ENCODE data around the gene DUSP15.
"Not testable (repeated sequence)": the region's sequence is repeated elsewhere in the genome, so short reads cannot be mapped to it uniquely, and the experiment has no call there.

The DUSP15 gene

DNA sequence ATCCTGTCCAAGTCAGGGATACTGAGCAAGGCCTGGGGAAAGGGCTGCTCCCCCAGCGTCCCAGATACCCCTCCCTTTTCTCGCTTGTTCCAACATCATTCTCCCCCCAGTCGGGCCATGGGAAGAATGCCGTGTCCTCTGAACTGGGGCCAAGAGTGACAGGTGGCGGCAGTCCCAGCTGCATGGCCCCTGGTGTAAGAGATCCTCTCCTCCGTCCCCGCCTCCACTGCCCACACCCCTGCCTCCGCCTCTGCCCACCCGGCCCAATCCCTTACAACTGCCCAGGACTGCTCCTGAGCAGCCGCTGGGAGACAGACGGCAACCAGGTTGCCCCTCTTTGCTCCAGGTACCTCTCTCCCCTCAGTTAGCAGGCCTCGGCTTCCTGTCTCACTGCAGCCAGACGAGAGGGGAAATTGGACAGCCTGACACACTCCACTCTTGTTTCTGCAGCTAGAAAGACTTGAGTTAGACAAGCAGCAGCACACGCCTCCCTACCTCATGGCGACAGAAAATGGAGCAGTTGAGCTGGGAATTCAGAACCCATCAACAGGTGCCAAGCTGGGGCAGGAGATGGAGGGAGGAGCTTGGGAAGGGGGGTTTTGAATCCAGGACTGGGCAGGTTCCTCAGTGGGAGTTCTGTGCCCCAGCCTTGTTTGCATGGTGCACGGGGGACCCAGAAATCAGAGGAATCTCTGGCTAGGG lies 51.1 kb downstream of the DUSP15 start, which contains the start of gene MYLK2:
TSS of gene MYLK2 (plus strand) at position 274 of the 702 bp plus-strand sequence. CDS start at position 499, 225 bp downstream.
- DNase-seq: peak; percentile 61

GRCh38 chr20:31818376-31818908 lies 51.9 kb downstream of the DUSP15 start:
- no peak for DNase-seq

- no peak for DNase-seq
Measured at GRCh38 chr20:31817461-31817860, 52.9 kb downstream of the DUSP15 start.

DNA sequence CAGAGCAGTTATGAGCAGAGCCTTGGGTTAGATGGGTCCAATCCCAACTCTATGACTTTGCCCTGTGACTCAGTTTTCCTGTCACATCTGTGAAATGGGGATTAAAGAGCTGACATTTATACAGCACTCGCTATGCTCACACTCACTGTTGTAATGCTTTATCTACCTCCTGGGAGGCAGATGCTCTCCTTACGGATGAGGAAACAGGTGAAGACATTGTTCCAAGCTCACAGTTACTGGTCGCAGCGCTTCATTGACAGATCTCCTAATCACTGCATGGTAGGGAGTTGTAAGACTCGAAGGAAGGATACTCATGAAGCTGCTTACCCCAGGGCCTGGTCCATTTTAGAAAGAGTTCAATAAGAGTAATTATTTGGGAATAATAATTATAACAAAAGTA lies 54.1 kb downstream of the DUSP15 start:
- no peak for DNase-seq

GRCh38 chr20:31815408-31816188 lies 54.7 kb downstream of the DUSP15 start:
- DNase-seq: peak; percentile 23

DNA sequence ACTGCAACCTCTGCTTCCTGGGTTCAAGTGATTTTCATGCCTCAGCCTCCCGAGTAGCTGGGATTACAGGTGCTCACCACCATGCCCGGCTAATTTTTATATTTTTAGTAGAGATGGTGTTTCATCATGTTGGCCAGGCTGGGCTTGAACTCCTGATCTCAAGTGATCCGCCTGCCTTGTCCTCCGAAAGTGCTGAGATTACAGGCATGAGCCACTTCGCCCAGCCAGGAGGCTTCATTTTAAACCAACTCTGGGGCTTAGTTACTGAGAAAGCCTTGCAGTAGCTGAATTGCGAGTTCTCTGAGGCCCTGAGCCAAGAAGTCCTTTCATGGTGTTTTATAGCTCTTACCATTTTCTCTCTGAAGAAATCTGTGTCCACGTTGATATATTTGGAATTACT lies 56.2 kb downstream of the DUSP15 start:
- not testable (repeated sequence) for DNase-seq

DNA sequence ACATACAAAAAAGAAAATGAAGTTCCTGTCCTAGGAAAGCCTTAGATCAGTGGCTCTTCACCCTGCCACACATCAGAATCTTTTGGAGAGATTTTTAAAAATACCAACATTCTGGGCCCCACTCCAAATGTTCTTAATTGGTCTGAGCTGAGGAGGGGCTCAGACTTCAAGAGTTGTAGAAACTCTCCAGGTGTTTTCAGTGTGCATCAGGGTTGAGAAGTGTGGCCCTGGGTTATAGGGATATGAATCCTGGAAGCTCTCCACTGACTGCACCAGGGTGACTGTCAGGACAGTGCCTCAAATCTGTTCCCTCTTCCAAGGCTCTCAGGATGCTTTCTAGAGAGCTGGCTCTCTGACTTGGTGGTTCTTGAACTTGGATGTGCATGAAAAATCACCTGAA lies 56.7 kb downstream of the DUSP15 start:
- DNase-seq: no peak

- DNase-seq: no peak
Measured at GRCh38 chr20:31811796-31812728, 58.3 kb downstream of the DUSP15 start.

- DNase-seq: no peak
Measured at GRCh38 chr20:31811198-31811597, 59.1 kb downstream of the DUSP15 start.
